Uterus (tissue), 2 donors: ENCODE results near the gene ADAM10.

ENCODE experiments used
- CTCF ChIP-seq, 4 experiments: fragments of 200-600 bp in 2 of 4; fragments of 450-650 bp in 2 of 4; sonication (generic) in 2 of 4; IDR thresholded peaks; one replicate each; pipeline ENCODE4 v1.5.1; 2016 to 2019; ENCODE audit warnings: antibody characterized with exemption in 4 of 4, mild to moderate bottlenecking in 2 of 4, moderate library complexity in 1 of 4
- POLR2A ChIP-seq, 2 donors: fragments of 450-650 bp; IDR thresholded peaks; one replicate each; pipeline ENCODE4 v1.6.1; 2016; ENCODE audit warnings: antibody characterized with exemption in 2 of 2, mild to moderate bottlenecking in 1 of 2, moderate library complexity in 1 of 2

- TF ChIP-seq CTCF (IDR thresholded peaks at IDR 0.05) (no peak), POLR2A (IDR thresholded peaks at IDR 0.05) (no peak)
These were observed 181.3 kb downstream of the ADAM10 start for GRCh38 chr15:58568157-58568571.
